ENCODE measurements around the gene RFTN2.
A peak's percentile ranks its signal among the peaks of the same experiment; 100 is the strongest.
"Not testable (repeated sequence)": the region's sequence is repeated elsewhere in the genome, so short reads cannot be mapped to it uniquely, and the experiment has no call there.

The RFTN2 gene

GRCh38 chr2:197707316-197708213 lies 32.2 kb upstream of the RFTN2 start:
- no peak for DNase-seq (ENCODE audit: extremely low read depth, low read depth)
- peak; percentile 67 for TF ChIP-seq CTCF (IDR thresholded peaks at IDR 0.05; ENCODE audit: low read depth, low read length)

GRCh38 chr2:197706839-197707207 lies 31.4 kb upstream of the RFTN2 start:
- no peak for DNase-seq (ENCODE audit: extremely low read depth, low read depth)
- TF ChIP-seq CTCF (IDR thresholded peaks at IDR 0.05; ENCODE audit: low read depth, low read length) = no peak

- TF ChIP-seq CTCF (IDR thresholded peaks at IDR 0.05; ENCODE audit: low read depth, low read length) = no peak
Observed at GRCh38 chr2:197705912-197706838, 30.8 kb upstream of the RFTN2 start.

GRCh38 chr2:197705121-197705911 lies 29.9 kb upstream of the RFTN2 start, which contains the start of gene MARS2:
Gene MARS2, plus strand, starts transcription at chr2:197705369. Its CDS starts 37 bp downstream, at chr2:197705406.
- DNase-seq (ENCODE audit: extremely low read depth, low read depth) = peak; percentile 82
- no peak for TF ChIP-seq CTCF (IDR thresholded peaks at IDR 0.05; ENCODE audit: low read depth, low read length)

More at GRCh38 chr2:197705912-197706838, 30.8 kb upstream of the RFTN2 start:
- no peak for DNase-seq (ENCODE audit: extremely low read depth, low read depth)

- no peak for TF ChIP-seq CTCF (IDR thresholded peaks at IDR 0.05; ENCODE audit: low read depth, low read length)
- no peak for DNase-seq (ENCODE audit: extremely low read depth, low read depth)
Observed at GRCh38 chr2:197704434-197705120, 29.2 kb upstream of the RFTN2 start.

- TF ChIP-seq CTCF (IDR thresholded peaks at IDR 0.05; ENCODE audit: low read depth, low read length) = no peak
Observed at GRCh38 chr2:197700960-197701359, 25.6 kb upstream of the RFTN2 start.

GRCh38 chr2:197699724-197700123 lies 24.3 kb upstream of the RFTN2 start:
- DNase-seq (ENCODE audit: extremely low read depth, low read depth) = not testable (repeated sequence)

More at GRCh38 chr2:197700960-197701359, 25.6 kb upstream of the RFTN2 start:
- no peak for DNase-seq (ENCODE audit: extremely low read depth, low read depth)

GRCh38 chr2:197696571-197696970 lies 21.2 kb upstream of the RFTN2 start:
- not testable (repeated sequence) for DNase-seq (ENCODE audit: extremely low read depth, low read depth)

- DNase-seq (ENCODE audit: extremely low read depth, low read depth) = not testable (repeated sequence)
Observed at GRCh38 chr2:197695971-197696370, 20.6 kb upstream of the RFTN2 start.

GRCh38 chr2:197695206-197695605 lies 19.8 kb upstream of the RFTN2 start:
- not testable (repeated sequence) for DNase-seq (ENCODE audit: extremely low read depth, low read depth)

Measured in AG09319 (cell line).